ENCODE measurements around the gene WIZ. TPM values are rescaled to one million over a fixed set of nuclear protein-coding genes. Genes with fewer than 3 reads are reported as not detected.

WIZ gene
- total and polyA plus RNA-seq, 2 experiments from 2014 or later: 8.9 to 39.5 TPM

DNA sequence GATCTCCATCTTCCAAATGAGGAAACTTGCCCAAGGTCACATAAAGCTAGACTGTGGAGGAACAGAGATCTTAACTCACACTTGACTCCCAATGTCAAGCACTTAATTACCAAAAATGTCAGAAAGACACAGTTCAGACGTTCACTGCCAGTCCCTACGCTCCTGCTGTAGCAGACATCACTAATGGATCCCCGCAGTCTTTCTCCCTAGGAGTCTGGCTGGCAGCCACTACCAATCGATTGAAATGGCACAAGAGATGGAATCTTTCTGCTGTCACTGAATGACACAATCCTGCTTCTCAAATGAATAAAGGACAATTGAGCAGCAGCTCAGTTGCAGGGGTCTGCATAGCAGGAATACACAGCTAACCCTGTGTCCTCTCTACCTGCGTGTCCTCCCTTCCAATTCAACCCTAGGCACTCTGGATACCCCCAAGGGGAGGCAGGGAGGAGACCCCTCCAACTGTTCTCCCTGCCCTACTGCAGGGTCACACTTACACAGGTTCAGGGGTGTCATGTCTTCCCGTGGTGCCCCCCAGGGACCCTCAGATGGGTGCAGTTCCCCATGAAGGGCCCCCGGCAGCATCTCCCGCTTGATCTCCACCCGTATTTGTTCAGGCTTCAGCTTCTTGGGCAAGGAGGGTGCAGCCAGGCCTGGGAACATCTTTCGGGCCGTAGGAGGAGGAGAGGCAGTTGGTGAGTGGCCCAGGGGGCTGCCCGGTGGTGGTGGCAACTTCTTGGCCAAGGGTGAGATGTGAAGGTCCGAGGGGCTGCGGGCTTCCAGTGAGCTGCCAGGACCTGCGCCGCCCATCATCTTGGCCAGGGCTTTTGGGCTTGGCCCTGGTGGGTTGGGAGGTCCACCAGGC lies 23.0 kb downstream of the WIZ start (continued):
- TF ChIP-seq, protein P1, sequence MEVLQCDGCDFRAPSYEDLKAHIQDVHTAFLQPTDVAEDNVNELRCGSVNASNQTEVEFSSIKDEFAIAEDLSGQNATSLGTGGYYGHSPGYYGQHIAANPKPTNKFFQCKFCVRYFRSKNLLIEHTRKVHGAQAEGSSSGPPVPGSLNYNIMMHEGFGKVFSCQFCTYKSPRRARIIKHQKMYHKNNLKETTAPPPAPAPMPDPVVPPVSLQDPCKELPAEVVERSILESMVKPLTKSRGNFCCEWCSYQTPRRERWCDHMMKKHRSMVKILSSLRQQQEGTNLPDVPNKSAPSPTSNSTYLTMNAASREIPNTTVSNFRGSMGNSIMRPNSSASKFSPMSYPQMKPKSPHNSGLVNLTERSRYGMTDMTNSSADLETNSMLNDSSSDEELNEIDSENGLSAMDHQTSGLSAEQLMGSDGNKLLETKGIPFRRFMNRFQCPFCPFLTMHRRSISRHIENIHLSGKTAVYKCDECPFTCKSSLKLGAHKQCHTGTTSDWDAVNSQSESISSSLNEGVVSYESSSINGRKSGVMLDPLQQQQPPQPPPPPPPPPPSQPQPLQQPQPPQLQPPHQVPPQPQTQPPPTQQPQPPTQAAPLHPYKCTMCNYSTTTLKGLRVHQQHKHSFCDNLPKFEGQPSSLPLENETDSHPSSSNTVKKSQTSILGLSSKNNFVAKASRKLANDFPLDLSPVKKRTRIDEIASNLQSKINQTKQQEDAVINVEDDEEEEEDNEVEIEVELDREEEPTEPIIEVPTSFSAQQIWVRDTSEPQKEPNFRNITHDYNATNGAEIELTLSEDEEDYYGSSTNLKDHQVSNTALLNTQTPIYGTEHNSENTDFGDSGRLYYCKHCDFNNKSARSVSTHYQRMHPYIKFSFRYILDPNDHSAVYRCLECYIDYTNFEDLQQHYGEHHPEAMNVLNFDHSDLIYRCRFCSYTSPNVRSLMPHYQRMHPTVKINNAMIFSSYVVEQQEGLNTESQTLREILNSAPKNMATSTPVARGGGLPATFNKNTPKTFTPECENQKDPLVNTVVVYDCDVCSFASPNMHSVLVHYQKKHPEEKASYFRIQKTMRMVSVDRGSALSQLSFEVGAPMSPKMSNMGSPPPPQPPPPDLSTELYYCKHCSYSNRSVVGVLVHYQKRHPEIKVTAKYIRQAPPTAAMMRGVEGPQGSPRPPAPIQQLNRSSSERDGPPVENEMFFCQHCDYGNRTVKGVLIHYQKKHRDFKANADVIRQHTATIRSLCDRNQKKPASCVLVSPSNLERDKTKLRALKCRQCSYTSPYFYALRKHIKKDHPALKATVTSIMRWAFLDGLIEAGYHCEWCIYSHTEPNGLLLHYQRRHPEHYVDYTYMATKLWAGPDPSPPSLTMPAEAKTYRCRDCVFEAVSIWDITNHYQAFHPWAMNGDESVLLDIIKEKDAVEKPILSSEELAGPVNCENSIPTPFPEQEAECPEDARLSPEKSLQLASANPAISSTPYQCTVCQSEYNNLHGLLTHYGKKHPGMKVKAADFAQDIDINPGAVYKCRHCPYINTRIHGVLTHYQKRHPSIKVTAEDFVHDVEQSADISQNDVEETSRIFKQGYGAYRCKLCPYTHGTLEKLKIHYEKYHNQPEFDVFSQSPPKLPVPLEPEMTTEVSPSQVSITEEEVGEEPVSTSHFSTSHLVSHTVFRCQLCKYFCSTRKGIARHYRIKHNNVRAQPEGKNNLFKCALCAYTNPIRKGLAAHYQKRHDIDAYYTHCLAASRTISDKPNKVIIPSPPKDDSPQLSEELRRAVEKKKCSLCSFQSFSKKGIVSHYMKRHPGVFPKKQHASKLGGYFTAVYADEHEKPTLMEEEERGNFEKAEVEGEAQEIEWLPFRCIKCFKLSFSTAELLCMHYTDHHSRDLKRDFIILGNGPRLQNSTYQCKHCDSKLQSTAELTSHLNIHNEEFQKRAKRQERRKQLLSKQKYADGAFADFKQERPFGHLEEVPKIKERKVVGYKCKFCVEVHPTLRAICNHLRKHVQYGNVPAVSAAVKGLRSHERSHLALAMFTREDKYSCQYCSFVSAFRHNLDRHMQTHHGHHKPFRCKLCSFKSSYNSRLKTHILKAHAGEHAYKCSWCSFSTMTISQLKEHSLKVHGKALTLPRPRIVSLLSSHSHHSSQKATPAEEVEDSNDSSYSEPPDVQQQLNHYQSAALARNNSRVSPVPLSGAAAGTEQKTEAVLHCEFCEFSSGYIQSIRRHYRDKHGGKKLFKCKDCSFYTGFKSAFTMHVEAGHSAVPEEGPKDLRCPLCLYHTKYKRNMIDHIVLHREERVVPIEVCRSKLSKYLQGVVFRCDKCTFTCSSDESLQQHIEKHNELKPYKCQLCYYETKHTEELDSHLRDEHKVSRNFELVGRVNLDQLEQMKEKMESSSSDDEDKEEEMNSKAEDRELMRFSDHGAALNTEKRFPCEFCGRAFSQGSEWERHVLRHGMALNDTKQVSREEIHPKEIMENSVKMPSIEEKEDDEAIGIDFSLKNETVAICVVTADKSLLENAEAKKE (CRISPR knock-in tag; IDR thresholded peaks at IDR 0.05): no peak
- TF ChIP-seq NANOG (IDR thresholded peaks at IDR 0.05; ENCODE audit: borderline replicate concordance) (no peak), ZNF114 (CRISPR knock-in tag; IDR thresholded peaks at IDR 0.05) (no peak)

DNA sequence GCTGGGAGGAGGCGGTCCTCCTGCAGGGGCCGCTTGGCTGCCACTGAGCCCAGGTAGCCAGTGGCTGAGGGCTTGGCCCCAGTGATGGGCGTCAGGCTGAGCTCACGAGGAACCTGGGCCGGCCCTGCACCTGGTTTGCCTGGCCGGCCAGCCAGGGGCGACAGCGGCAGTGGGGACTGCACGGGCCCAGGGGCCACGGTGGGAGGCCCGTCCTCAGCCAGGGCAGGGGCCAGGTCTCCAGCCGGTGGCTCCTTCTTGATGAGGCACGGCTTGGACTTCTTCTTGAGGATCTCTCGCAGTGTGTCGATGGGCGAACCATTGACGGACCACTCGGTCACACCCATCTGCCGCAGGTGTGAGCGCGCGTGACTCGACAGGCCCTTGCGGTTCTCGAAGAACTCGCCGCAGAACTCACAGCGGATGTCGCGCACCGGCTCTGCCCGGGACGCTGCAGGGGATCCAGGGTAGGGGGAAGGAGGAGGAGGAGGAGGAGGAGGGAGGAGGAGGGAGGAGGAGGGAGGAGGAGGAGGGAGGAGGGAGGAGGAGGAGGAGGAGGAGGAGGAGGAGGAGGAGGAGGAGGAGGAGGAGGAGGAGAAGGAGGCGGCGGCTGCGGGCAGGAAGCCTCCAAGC lies 24.3 kb downstream of the WIZ start:
- H3K4me3 ChIP-seq: no peak overlapping the region
- ATAC-seq: no peak
- TF ChIP-seq POLR2AphosphoS5 (IDR thresholded peaks at IDR 0.05; ENCODE audit: low read depth) (no peak), EZH2phosphoT487 (IDR thresholded peaks at IDR 0.05; ENCODE audit: unreplicated experiment) (no peak), CREB1 (CRISPR knock-in tag; IDR thresholded peaks at IDR 0.05; ENCODE audit: low read depth) (no peak)
- TF ChIP-seq, protein P2, sequence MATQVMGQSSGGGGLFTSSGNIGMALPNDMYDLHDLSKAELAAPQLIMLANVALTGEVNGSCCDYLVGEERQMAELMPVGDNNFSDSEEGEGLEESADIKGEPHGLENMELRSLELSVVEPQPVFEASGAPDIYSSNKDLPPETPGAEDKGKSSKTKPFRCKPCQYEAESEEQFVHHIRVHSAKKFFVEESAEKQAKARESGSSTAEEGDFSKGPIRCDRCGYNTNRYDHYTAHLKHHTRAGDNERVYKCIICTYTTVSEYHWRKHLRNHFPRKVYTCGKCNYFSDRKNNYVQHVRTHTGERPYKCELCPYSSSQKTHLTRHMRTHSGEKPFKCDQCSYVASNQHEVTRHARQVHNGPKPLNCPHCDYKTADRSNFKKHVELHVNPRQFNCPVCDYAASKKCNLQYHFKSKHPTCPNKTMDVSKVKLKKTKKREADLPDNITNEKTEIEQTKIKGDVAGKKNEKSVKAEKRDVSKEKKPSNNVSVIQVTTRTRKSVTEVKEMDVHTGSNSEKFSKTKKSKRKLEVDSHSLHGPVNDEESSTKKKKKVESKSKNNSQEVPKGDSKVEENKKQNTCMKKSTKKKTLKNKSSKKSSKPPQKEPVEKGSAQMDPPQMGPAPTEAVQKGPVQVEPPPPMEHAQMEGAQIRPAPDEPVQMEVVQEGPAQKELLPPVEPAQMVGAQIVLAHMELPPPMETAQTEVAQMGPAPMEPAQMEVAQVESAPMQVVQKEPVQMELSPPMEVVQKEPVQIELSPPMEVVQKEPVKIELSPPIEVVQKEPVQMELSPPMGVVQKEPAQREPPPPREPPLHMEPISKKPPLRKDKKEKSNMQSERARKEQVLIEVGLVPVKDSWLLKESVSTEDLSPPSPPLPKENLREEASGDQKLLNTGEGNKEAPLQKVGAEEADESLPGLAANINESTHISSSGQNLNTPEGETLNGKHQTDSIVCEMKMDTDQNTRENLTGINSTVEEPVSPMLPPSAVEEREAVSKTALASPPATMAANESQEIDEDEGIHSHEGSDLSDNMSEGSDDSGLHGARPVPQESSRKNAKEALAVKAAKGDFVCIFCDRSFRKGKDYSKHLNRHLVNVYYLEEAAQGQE (IDR thresholded peaks at IDR 0.05; ENCODE audit: unreplicated experiment): no peak
- TF ChIP-seq, protein P3, sequence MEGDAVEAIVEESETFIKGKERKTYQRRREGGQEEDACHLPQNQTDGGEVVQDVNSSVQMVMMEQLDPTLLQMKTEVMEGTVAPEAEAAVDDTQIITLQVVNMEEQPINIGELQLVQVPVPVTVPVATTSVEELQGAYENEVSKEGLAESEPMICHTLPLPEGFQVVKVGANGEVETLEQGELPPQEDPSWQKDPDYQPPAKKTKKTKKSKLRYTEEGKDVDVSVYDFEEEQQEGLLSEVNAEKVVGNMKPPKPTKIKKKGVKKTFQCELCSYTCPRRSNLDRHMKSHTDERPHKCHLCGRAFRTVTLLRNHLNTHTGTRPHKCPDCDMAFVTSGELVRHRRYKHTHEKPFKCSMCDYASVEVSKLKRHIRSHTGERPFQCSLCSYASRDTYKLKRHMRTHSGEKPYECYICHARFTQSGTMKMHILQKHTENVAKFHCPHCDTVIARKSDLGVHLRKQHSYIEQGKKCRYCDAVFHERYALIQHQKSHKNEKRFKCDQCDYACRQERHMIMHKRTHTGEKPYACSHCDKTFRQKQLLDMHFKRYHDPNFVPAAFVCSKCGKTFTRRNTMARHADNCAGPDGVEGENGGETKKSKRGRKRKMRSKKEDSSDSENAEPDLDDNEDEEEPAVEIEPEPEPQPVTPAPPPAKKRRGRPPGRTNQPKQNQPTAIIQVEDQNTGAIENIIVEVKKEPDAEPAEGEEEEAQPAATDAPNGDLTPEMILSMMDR (conservative IDR thresholded peaks at IDR 0.05; ENCODE audit: low read depth in 2 of 2): no peak

More for the DNA sequence above, 24.3 kb downstream of the WIZ start:
- Mint-ChIP-seq H3K27me3 (ENCODE audit: insufficient read depth, low read depth, poor library complexity) (peaks cover 8% of the 10 kb centered on the region), H3K27ac (no peak overlapping the region), H3K4me1 (peaks cover 1% of the 10 kb centered on the region), H3K36me3 (ENCODE audit: low read depth) (peaks cover 37% of the 10 kb centered on the region), H3K9me3 (no peaks in the 10 kb centered on the region), H3K4me3 (no peak overlapping the region)
- H3K36me3 ChIP-seq (ENCODE audit: insufficient read depth): no peaks in the 10 kb centered on the region
- no peaks in the 10 kb centered on the region for H3K4me1 ChIP-seq (ENCODE audit: insufficient read depth)
- no peak for DNase-seq (ENCODE audit: low spot score)
- peaks cover 5% of the 10 kb centered on the region for H3K79me2 ChIP-seq (replicated peaks; ENCODE audit: insufficient read depth)
- H3K27ac ChIP-seq (ENCODE audit: low read depth): no peak overlapping the region
- no peaks in the 10 kb centered on the region for H3K27me3 ChIP-seq (ENCODE audit: insufficient read depth)
- peaks cover 1% of the 10 kb centered on the region; the same call in 1 of the 2 replicates for H4K20me1 ChIP-seq (replicated peaks; ENCODE audit: insufficient read depth)
- H3F3A ChIP-seq (replicated peaks; ENCODE audit: low read depth): peaks cover 4% of the 10 kb centered on the region; the same call in 1 of the 2 replicates
- no peak overlapping the region for H2AFZ ChIP-seq
- H3K4me2 ChIP-seq: no peak overlapping the region
- no peaks in the 10 kb centered on the region for H3K9me2 ChIP-seq (ENCODE audit: insufficient read depth)
